Liver (tissue), 3 donors: ENCODE measurements around the gene PRC1.

Experiments used
- HNF4G ChIP-seq: IDR thresholded peaks from 2 replicates; pipeline ENCODE4 v1.6.1; 2016; ENCODE audit warnings: antibody characterized with exemption
- JUND ChIP-seq, 2 donors: IDR thresholded peaks; 2 replicates each; pipeline ENCODE4 v1.6.1; 2016; ENCODE audit warnings: antibody characterized with exemption in 2 of 2
- RAD21 ChIP-seq, 2 donors: IDR thresholded peaks; 2 replicates each; pipeline ENCODE4 v1.6.1; 2016; ENCODE audit warnings: antibody characterized with exemption in 2 of 2, mild to moderate bottlenecking in 2 of 2
- TF ChIP-seq, protein P1 (sequence below): IDR thresholded peaks from 2 replicates; pipeline ENCODE4 v1.6.1; 2016; ENCODE audit warnings: antibody characterized with exemption
- TF ChIP-seq, protein P2 (sequence below): fragments of 150-350 bp; IDR thresholded peaks from 2 replicates; pipeline ENCODE4 v1.5.1; 2017; ENCODE audit warnings: improper control_type of control experiment, low read depth, low read length; ENCODE audit not compliant: missing input control
- donor health status: healthy.
- donor health status: healthy.

DNA sequence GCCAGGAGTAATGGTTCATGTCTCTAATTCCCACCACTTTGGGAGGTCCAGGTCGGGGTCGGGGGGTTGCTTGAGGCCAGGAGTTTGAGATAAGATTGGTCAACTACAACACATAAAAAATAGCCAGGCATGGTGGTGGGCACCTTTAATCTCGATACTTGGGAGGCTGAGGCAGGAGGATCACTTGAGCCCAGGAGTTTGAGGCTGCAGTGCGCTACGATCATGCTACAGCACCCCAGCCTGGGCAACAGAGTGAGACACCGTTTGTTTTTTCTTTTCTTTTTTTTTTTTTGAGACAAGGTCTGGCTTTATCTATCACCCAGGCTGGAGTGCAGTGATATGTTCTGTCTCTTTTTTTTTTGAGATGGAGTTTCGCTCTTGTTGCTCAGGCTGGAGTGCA lies 29.4 kb upstream of the PRC1 start:
- TF ChIP-seq, protein P1, sequence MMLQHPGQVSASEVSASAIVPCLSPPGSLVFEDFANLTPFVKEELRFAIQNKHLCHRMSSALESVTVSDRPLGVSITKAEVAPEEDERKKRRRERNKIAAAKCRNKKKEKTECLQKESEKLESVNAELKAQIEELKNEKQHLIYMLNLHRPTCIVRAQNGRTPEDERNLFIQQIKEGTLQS, result no peak
- TF ChIP-seq RAD21 (IDR thresholded peaks at IDR 0.05), result no peak
- TF ChIP-seq, protein P2, sequence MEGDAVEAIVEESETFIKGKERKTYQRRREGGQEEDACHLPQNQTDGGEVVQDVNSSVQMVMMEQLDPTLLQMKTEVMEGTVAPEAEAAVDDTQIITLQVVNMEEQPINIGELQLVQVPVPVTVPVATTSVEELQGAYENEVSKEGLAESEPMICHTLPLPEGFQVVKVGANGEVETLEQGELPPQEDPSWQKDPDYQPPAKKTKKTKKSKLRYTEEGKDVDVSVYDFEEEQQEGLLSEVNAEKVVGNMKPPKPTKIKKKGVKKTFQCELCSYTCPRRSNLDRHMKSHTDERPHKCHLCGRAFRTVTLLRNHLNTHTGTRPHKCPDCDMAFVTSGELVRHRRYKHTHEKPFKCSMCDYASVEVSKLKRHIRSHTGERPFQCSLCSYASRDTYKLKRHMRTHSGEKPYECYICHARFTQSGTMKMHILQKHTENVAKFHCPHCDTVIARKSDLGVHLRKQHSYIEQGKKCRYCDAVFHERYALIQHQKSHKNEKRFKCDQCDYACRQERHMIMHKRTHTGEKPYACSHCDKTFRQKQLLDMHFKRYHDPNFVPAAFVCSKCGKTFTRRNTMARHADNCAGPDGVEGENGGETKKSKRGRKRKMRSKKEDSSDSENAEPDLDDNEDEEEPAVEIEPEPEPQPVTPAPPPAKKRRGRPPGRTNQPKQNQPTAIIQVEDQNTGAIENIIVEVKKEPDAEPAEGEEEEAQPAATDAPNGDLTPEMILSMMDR, result no peak
- TF ChIP-seq JUND (IDR thresholded peaks at IDR 0.05), result no peak
- TF ChIP-seq HNF4G, result no peak
